Stimulated activated effector memory CD8-positive, alpha-beta T cell treated with anti-CD3 and anti-CD28 coated beads, Interleukin-12 subunit alpha, Interleukin-12 subunit beta, amount 100 ng/mL, for 72 hours (primary cell): ENCODE results near the gene NUP107.
"Not testable (repeated sequence)": the region's sequence is repeated elsewhere in the genome, so short reads cannot be mapped to it uniquely, and the experiment has no call there.

ENCODE experiments used
- ATAC-seq: fragments of 150-1000 bp; cut with Tn5 transposase; 2 replicates; pipeline ENCODE4 v1.10.0; 2021
- DNase-seq, 2 donors: peaks; one replicate each; pipeline ENCODE4 v3.0.0; 2021 to 2022; ENCODE audit warnings: low spot score in 2 of 2
- H3K27ac Mint-ChIP-seq: one replicate; pipeline ENCODE4 v1.8.0; 2022; ENCODE audit warnings: mild to moderate bottlenecking, mixed read lengths
- H3K36me3 Mint-ChIP-seq: one replicate; pipeline ENCODE4 v1.8.0; 2022; ENCODE audit warnings: mild to moderate bottlenecking, mixed read lengths
- H3K4me1 Mint-ChIP-seq: one replicate; pipeline ENCODE4 v1.8.0; 2022; ENCODE audit warnings: mixed read lengths
- H3K4me3 Mint-ChIP-seq: one replicate; pipeline ENCODE4 v1.8.0; 2022; ENCODE audit warnings: mild to moderate bottlenecking, mixed read lengths
- H3K9me3 Mint-ChIP-seq: one replicate; pipeline ENCODE4 v1.8.0; 2022; ENCODE audit warnings: mixed read lengths

NUP107 gene

GRCh38 chr12:68686595-68687521, at the start of gene NUP107:
Gene NUP107, plus strand, starts transcription at chr12:68686978. Its CDS starts 88 bp downstream, at chr12:68687066.
- ATAC-seq (peak; percentile 98), DNase-seq (peak; percentile 91 to 99)
- H3K9me3 Mint-ChIP-seq: no peaks in the 10 kb centered on the region
- H3K4me1 Mint-ChIP-seq: peaks cover 37% of the 10 kb centered on the region
- H3K4me3 Mint-ChIP-seq: peak within 1 kb of the TSS; percentile 92
- H3K27ac Mint-ChIP-seq: peak within 1 kb of the TSS; percentile 97
- peaks cover 40% of the 10 kb centered on the region for H3K36me3 Mint-ChIP-seq

DNA sequence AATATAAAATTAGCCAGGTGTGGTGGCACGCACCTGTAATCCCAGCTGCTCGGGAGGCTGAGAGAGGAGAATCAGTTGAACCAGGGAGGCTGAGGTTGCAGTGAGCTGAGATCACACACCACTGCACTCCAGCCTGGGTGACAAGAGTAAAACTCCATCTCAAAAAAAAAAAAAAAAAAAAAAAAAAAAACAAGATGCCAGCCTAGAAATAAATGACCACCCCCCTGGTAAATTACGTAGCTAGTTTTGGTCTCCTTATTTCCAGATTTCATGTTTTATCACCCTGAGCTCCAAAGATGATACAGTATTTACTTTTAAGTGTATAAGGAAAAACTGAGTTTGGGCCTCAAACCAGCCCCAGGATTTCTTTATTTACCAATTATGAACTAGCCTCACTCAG, 49.3 kb upstream of the NUP107 start:
- not testable (repeated sequence) for DNase-seq, ATAC-seq, H3K9me3 Mint-ChIP-seq
- Mint-ChIP-seq H3K4me1 (peaks cover 80% of the 10 kb centered on the region), H3K4me3 (peak overlapping the region; percentile 13), H3K36me3 (peaks cover 87% of the 10 kb centered on the region), H3K27ac (peak overlapping the region; percentile 71)

GRCh38 chr12:68638171-68638570, 48.6 kb upstream of the NUP107 start:
- H3K36me3 Mint-ChIP-seq: peaks cover 87% of the 10 kb centered on the region
- peaks cover 77% of the 10 kb centered on the region for H3K4me1 Mint-ChIP-seq

GRCh38 chr12:68638721-68639395, 47.9 kb upstream of the NUP107 start:
- Mint-ChIP-seq H3K4me3 (peak overlapping the region; percentile 58), H3K27ac (peak overlapping the region; percentile 52), H3K4me1 (peaks cover 70% of the 10 kb centered on the region), H3K9me3 (no peaks in the 10 kb centered on the region), H3K36me3 (peaks cover 87% of the 10 kb centered on the region)
- DNase-seq (no peak), ATAC-seq (no peak)

More at GRCh38 chr12:68638171-68638570, 48.6 kb upstream of the NUP107 start:
- ATAC-seq (no peak), DNase-seq (no peak)
- Mint-ChIP-seq H3K27ac (peak overlapping the region; percentile 71), H3K4me3 (peak overlapping the region; percentile 13), H3K9me3 (no peaks in the 10 kb centered on the region)

- DNase-seq: no peak
- no peaks in the 10 kb centered on the region for H3K9me3 Mint-ChIP-seq
- H3K27ac Mint-ChIP-seq: peak overlapping the region; percentile 52
- H3K4me1 Mint-ChIP-seq: peaks cover 65% of the 10 kb centered on the region
- H3K36me3 Mint-ChIP-seq: peaks cover 87% of the 10 kb centered on the region
- peak overlapping the region; percentile 58 for H3K4me3 Mint-ChIP-seq
- ATAC-seq: peak; percentile 42
Observed at GRCh38 chr12:68639396-68639767, 47.4 kb upstream of the NUP107 start.

GRCh38 chr12:68641138-68641537, 45.6 kb upstream of the NUP107 start:
- peaks cover 87% of the 10 kb centered on the region for H3K36me3 Mint-ChIP-seq
- H3K4me1 Mint-ChIP-seq: peaks cover 66% of the 10 kb centered on the region
- no peaks in the 10 kb centered on the region for H3K9me3 Mint-ChIP-seq
- DNase-seq (peak in 1 of 2 donors; percentile 64), ATAC-seq (peak; percentile 95)
- H3K27ac Mint-ChIP-seq: peak overlapping the region; percentile 52
- H3K4me3 Mint-ChIP-seq: peak overlapping the region; percentile 58

DNA sequence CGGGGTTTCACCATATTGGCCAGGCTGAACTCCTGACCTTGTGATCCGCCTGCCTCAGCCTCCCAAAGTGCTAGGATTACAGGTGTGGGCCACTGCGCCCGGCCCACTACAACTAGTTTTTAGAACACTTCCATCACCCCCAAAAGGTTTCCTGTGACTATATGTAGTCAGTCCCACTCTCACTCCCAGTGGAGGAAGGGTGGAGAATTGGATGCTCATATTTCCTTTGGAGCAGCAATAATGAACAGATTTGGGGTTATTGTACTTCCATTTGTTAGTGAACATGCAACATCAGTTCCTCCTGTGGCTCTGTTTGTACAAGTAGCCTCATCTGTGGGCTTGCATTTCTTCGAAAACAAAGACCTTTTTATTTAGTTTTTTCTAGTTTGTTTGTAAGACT, 40.3 kb upstream of the NUP107 start:
- H3K36me3 Mint-ChIP-seq: peaks cover 99% of the 10 kb centered on the region
- H3K27ac Mint-ChIP-seq: peak overlapping the region; percentile 78
- DNase-seq: no peak
- ATAC-seq: no peak
- H3K9me3 Mint-ChIP-seq: no peaks in the 10 kb centered on the region
- peaks cover 52% of the 10 kb centered on the region for H3K4me1 Mint-ChIP-seq
- no peak overlapping the region for H3K4me3 Mint-ChIP-seq

- Mint-ChIP-seq H3K4me1 (peaks cover 41% of the 10 kb centered on the region), H3K4me3 (peak overlapping the region; percentile 25), H3K27ac (peak overlapping the region; percentile 60), H3K9me3 (no peaks in the 10 kb centered on the region), H3K36me3 (peaks cover 99% of the 10 kb centered on the region)
- no peak for DNase-seq
- ATAC-seq: no peak
Observed at GRCh38 chr12:68647507-68647906, 39.3 kb upstream of the NUP107 start.

GRCh38 chr12:68648179-68648578, 38.6 kb upstream of the NUP107 start:
- DNase-seq (no peak), ATAC-seq (peak; percentile 99)
- H3K9me3 Mint-ChIP-seq: no peaks in the 10 kb centered on the region
- H3K4me1 Mint-ChIP-seq: peaks cover 38% of the 10 kb centered on the region
- peak overlapping the region; percentile 25 for H3K4me3 Mint-ChIP-seq
- peaks cover 99% of the 10 kb centered on the region for H3K36me3 Mint-ChIP-seq
- peak overlapping the region; percentile 60 for H3K27ac Mint-ChIP-seq

DNA sequence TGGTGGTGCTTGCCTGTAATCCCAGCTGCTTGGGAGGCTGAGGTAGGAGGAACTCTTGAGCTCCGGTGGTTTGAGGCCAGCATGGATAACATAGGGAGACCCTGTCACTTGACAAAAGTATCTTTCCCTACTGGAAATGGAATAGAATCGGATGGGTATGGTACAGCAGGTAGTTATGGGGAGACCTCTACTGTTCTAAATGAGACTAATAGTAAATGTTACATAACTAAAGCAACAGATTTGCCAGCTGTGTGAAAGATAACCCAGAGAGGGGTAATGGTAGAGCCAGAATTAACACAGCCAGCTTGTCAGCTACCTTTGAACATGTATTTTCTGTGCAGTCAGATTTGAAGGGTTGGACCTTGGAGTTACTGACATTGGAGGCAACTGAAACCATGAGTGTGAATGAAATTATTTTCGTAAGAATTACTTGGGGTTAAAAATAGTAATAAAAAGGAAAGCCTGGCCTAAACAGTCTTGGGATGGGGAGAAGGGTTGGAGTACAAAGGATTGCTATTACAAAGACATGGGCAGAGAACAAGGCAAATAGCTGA, 21.7 kb upstream of the NUP107 start:
- Mint-ChIP-seq H3K9me3 (no peaks in the 10 kb centered on the region), H3K36me3 (peaks cover 78% of the 10 kb centered on the region), H3K27ac (peak overlapping the region; percentile 79), H3K4me1 (peaks cover 18% of the 10 kb centered on the region), H3K4me3 (no peak overlapping the region)
- no peak for ATAC-seq
- DNase-seq: no peak

DNA sequence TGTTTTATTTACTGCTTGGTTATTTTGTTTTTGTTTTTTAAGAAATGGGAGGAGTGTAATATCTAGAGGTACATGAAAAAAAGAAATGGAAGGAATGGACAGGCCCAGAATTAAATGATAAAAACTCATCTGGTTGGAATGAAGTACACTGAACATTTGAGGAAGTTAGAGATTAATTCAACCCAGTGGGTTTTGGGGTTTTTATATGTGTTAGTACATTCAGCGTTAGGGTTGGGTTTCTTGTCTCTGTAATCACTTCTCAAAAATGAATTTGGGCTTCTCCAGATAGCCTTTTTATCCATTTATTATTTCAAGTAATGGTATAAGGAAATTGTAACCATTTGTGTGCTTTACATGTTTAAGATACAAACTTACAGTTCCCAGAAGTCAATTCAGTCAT, 19.5 kb upstream of the NUP107 start:
- Mint-ChIP-seq H3K36me3 (peaks cover 60% of the 10 kb centered on the region), H3K9me3 (no peaks in the 10 kb centered on the region), H3K4me1 (peaks cover 24% of the 10 kb centered on the region), H3K27ac (peak overlapping the region; percentile 69), H3K4me3 (no peak overlapping the region)
- DNase-seq (no peak), ATAC-seq (no peak)

GRCh38 chr12:68667896-68668295, 18.9 kb upstream of the NUP107 start:
- peak overlapping the region; percentile 69 for H3K27ac Mint-ChIP-seq
- H3K9me3 Mint-ChIP-seq: no peaks in the 10 kb centered on the region
- peaks cover 54% of the 10 kb centered on the region for H3K36me3 Mint-ChIP-seq
- DNase-seq: no peak
- no peak overlapping the region for H3K4me3 Mint-ChIP-seq
- peaks cover 24% of the 10 kb centered on the region for H3K4me1 Mint-ChIP-seq
- no peak for ATAC-seq

- ATAC-seq (no peak), DNase-seq (no peak)
- Mint-ChIP-seq H3K9me3 (no peaks in the 10 kb centered on the region), H3K36me3 (peaks cover 29% of the 10 kb centered on the region), H3K27ac (no peak overlapping the region), H3K4me3 (no peak overlapping the region), H3K4me1 (peaks cover 36% of the 10 kb centered on the region)
Observed at GRCh38 chr12:68671179-68671578, 15.6 kb upstream of the NUP107 start.

DNA sequence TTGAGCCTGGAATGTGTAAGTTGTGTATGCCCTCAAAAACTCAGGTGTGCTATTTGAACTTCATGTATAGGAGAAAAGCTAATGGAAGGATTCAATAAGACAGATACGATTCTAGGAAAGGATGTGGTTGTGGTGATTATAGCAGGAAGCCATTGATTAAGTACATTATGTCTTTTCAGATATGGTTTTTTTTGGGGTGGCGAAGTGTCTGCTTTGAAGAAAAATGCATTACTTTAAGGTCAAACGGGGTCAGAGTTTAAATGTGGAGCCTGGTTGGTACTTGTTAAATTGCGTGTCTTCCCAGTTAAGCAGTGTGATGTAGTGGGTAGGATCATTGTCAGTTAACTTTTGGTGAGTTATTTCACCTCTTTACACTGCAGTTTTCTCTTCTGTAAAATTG, 13.0 kb upstream of the NUP107 start:
- peaks cover 26% of the 10 kb centered on the region for H3K4me1 Mint-ChIP-seq
- H3K36me3 Mint-ChIP-seq: peaks cover 12% of the 10 kb centered on the region
- peak overlapping the region; percentile 35 for H3K27ac Mint-ChIP-seq
- H3K9me3 Mint-ChIP-seq: no peaks in the 10 kb centered on the region
- peak overlapping the region; percentile 20 for H3K4me3 Mint-ChIP-seq
- DNase-seq (no peak), ATAC-seq (peak; percentile 74)

- H3K4me3 Mint-ChIP-seq: peak overlapping the region; percentile 20
- H3K36me3 Mint-ChIP-seq: peaks cover 12% of the 10 kb centered on the region
- peak overlapping the region; percentile 35 for H3K27ac Mint-ChIP-seq
- H3K9me3 Mint-ChIP-seq: no peaks in the 10 kb centered on the region
- DNase-seq (no peak), ATAC-seq (no peak)
- peaks cover 31% of the 10 kb centered on the region for H3K4me1 Mint-ChIP-seq
Observed at GRCh38 chr12:68674376-68674775, 12.4 kb upstream of the NUP107 start.
